GM10266 (cell line): ENCODE data around the gene PPP1R15B.

Experiments used
- DNase-seq: peaks from one replicate; pipeline ENCODE4 v3.0.0; 2012; ENCODE audit errors: extremely low spot score
- TF ChIP-seq, protein P1 (sequence below): IDR thresholded peaks from 2 replicates; pipeline ENCODE4 v1.5.1; 2012; ENCODE audit warnings: mild to moderate bottlenecking, low read depth; ENCODE audit not compliant: control insufficient read depth, insufficient read depth; ENCODE audit errors: missing control alignments

PPP1R15B gene

DNA sequence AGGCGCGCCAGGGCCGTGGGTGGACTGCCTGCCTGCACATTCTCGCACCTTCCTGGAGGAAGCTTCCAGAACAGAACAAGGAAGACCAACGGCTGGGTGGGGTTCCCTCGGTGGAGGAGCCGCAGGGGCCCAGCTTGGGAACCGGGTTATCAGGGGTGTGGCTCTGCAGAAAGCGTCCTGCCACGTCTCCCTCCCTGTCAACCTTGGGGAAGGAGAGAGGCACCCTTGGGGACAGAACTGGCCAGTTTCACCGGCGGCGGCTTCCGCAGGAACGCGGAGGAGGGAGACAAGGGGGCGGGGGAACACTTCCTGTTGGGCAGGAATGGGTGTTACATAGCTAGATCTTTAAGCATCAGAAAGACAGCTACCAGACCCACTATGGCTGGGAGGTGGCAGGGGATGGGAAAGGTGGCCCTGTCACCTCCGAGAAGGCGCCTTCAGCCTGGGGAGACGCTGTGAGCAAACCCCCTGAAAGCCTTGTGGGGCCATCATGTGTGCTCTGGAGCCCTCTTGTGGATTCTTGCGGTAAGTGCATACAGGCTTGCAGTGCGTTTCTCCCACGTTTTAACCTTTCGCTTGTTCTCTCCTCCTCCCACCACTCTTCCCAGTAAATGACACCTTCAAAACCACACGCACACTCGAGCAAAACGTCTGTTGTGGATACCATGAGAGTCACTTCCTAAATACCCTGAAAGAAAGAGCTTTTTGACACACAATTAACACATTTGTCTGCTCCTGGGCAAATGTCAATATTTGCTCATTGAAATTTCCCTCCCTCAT lies 48.1 kb downstream of the PPP1R15B start:
- peak; percentile 79 for DNase-seq
- TF ChIP-seq, protein P1, sequence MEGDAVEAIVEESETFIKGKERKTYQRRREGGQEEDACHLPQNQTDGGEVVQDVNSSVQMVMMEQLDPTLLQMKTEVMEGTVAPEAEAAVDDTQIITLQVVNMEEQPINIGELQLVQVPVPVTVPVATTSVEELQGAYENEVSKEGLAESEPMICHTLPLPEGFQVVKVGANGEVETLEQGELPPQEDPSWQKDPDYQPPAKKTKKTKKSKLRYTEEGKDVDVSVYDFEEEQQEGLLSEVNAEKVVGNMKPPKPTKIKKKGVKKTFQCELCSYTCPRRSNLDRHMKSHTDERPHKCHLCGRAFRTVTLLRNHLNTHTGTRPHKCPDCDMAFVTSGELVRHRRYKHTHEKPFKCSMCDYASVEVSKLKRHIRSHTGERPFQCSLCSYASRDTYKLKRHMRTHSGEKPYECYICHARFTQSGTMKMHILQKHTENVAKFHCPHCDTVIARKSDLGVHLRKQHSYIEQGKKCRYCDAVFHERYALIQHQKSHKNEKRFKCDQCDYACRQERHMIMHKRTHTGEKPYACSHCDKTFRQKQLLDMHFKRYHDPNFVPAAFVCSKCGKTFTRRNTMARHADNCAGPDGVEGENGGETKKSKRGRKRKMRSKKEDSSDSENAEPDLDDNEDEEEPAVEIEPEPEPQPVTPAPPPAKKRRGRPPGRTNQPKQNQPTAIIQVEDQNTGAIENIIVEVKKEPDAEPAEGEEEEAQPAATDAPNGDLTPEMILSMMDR = peak; percentile 92

- no peak for DNase-seq
- TF ChIP-seq, protein P1 = no peak
Observed at GRCh38 chr1:204362984-204363334, 48.7 kb downstream of the PPP1R15B start.

DNA sequence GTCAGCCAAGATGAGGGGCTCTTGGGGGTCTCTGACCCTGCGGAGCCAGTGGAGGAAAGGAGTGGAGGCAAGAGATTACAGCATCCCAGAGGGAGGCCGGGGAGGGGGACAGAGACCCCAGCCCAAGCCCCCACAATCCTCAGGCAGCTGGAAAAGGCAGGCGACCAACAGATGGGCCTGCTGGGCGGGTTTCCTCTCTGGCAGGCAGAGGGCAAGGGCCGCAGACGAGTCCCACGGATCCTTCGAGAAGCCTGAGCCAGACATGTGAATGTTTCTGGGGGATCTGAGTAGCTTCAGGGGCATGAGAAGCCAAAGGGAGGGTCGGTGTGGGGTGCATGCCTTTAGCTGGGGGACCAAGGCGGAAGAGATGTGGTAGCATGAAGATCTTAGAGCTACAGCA lies 49.8 kb downstream of the PPP1R15B start:
- DNase-seq = no peak
- TF ChIP-seq, protein P1 = no peak

DNA sequence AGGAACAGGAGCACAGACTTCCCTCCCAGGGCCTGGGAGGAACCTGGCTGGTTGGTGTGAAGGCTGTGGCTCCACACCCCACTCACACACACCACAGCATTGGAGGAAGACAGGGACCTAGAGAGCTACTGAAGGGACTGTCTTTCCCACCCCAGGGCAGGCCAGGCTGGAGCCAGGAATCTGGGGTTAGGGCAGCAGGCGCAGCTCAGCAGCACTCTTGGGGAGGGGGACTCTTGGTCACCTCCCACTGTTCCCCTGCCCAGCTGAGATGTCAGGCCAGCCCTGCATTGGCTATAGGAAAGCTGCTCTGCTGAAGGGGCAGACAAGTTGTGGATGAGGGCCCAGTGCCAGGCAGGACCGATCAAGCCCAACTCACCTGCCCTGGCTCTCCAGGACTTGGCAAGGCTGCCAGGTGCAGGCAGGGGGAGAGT lies 50.3 kb downstream of the PPP1R15B start:
- TF ChIP-seq, protein P1 = no peak
- no peak for DNase-seq

DNA sequence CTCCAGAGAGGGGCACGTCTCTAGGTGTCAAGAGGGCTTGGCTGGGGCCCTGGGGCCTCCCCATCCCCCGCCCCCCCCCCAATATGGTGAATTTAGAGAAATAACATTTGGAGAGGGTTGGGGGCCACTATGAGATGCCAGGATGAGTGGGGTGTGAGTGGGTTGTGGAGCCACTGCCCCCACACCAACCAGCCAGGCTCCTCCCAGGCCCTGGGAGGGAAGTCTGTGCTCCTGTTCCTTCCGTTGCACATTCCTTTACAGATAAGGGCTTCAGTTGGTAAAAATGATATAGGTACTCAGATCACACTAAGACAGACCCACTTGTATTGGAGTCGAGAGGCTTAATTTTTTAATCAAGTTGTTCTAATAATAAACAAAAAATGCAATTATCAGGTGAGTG lies 51.3 kb downstream of the PPP1R15B start:
- TF ChIP-seq, protein P1 = no peak
- no peak for DNase-seq

GRCh38 chr1:204359474-204360255 lies 52.0 kb downstream of the PPP1R15B start, which contains the start of gene PLEKHA6:
TSS of gene PLEKHA6 (minus strand) at chr1:204359929. CDS start at chr1:204273727, 86,202 bp downstream.
- DNase-seq = no peak

More at GRCh38 chr1:204359474-204360255, 52.0 kb downstream of the PPP1R15B start, which contains the start of gene PLEKHA6:
- TF ChIP-seq, protein P1 = no peak
